Dedifferentiated amniotic fluid mesenchymal stem cell (primary cell): ENCODE measurements around the gene PPP2R5B.
A peak's percentile ranks its signal among the peaks of the same experiment; 100 is the strongest.

Experiments used
- DNase-seq: peaks from one replicate; pipeline ENCODE4 v3.0.0-alpha.2; 2016; ENCODE audit errors: extremely low spot score

Gene PPP2R5B

GRCh38 chr11:64923944-64924909 lies at the start of gene PPP2R5B:
Gene PPP2R5B (plus strand): TSS chr11:64924689. CDS start chr11:64925735, 1,046 bp downstream.
- DNase-seq, result peak; percentile 94

GRCh38 chr11:64875369-64876228 lies 48.9 kb upstream of the PPP2R5B start:
- no peak for DNase-seq

GRCh38 chr11:64876229-64876750 lies 48.2 kb upstream of the PPP2R5B start:
- DNase-seq, result no peak

- DNase-seq, result peak; percentile 90
Measured at GRCh38 chr11:64876835-64877341, 47.6 kb upstream of the PPP2R5B start.

GRCh38 chr11:64877390-64878222 lies 46.9 kb upstream of the PPP2R5B start:
- no peak for DNase-seq

- DNase-seq, result peak; percentile 21
Measured at GRCh38 chr11:64878223-64878493, 46.3 kb upstream of the PPP2R5B start.

GRCh38 chr11:64878494-64879243 lies 45.8 kb upstream of the PPP2R5B start, which contains the start of gene EHD1:
Gene EHD1 (minus strand): TSS chr11:64878621. CDS start chr11:64878464, 157 bp downstream.
- DNase-seq, result peak; percentile 96

- no peak for DNase-seq
Measured at GRCh38 chr11:64879244-64879900, 45.1 kb upstream of the PPP2R5B start.

GRCh38 chr11:64880240-64881001 lies 44.1 kb upstream of the PPP2R5B start:
- DNase-seq, result no peak

GRCh38 chr11:64881476-64881875 lies 43.0 kb upstream of the PPP2R5B start:
- DNase-seq, result no peak

- DNase-seq, result no peak
Measured at GRCh38 chr11:64882243-64882642, 42.2 kb upstream of the PPP2R5B start.

- no peak for DNase-seq
Measured at GRCh38 chr11:64883575-64883974, 40.9 kb upstream of the PPP2R5B start.

GRCh38 chr11:64884019-64884418 lies 40.5 kb upstream of the PPP2R5B start:
- no peak for DNase-seq

GRCh38 chr11:64885367-64886286 lies 38.9 kb upstream of the PPP2R5B start:
- DNase-seq, result no peak

- DNase-seq, result no peak
Measured at GRCh38 chr11:64887234-64887756, 37.2 kb upstream of the PPP2R5B start.

- DNase-seq, result no peak
Measured at GRCh38 chr11:64887757-64888405, 36.6 kb upstream of the PPP2R5B start.

- no peak for DNase-seq
Measured at GRCh38 chr11:64888406-64888728, 36.1 kb upstream of the PPP2R5B start.
